ENCODE results near the gene FRMD4B. TPM values are rescaled to one million over a fixed set of nuclear protein-coding genes. Genes with fewer than 3 reads are reported as not detected.
A peak's percentile ranks its signal among the peaks of the same experiment; 100 is the strongest.
"Not testable (repeated sequence)": the region's sequence is repeated elsewhere in the genome, so short reads cannot be mapped to it uniquely, and the experiment has no call there.

Gene FRMD4B
- polyA plus RNA-seq, 4 donors: 37.4 to 45.7 (median 40.9) TPM

DNA sequence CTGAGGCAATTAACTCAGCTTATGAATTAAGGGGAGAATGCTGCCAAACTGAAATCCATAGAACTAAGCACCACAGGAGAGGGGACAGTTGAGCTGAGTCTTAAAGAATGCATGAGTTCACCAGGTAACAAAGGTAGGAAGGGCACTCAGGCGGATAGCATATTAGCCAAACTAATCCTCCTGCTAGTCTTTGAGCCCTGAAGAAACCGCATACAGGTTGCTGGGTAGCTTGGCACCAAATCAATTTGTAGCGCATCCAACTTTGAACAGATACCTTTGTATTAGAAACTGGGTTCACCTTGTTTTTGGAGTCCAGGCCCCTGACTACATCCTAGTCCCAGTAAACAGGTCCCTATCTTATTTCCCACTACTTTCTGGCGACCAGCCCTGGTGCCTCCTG, 93.7 kb downstream of the FRMD4B start:
- no peak for DNase-seq (ENCODE audit: low read depth in 4 of 4, low spot score in 2 of 4)

DNA sequence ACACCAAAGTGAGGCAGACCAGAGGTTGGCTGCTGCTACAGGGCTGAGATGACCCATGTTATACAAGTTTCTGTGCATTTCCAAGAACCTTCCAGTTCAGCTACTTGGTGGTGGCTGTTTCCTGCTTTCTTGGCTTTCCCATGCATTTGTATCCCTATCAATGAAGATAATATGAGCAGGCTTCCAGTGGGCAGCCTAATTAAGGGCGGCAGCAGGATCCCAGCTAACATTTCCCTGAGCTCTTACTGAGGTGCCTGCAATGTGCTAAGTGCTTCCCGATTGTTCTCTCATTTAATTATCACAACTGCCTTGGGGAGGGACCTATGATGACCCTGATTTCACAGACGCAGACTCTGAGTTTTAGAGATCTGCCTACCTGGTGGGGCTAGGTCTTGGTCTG, 95.5 kb downstream of the FRMD4B start:
- DNase-seq (ENCODE audit: low read depth in 4 of 4, low spot score in 2 of 4): no peak

DNA sequence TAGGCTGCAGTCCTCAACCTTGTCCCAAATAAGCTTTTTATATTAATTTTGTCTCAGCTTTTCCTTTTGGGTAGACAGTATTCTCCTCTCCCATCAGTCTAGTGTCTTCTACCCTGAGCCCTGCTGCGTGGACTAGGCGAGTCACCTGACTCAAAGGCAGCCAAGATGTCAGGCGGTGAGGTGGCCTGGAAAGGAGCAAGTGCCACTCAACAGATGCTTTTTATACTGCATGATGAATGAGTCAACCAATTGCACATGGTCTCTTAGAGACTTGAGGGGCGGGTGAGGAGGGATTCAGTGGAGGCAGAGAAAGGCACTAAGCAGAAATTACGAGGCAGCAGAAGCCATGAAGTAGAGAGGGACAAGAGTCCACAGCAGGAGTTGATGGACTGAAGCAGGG, 95.9 kb downstream of the FRMD4B start:
- no peak for DNase-seq (ENCODE audit: low read depth in 4 of 4, low spot score in 2 of 4)

DNA sequence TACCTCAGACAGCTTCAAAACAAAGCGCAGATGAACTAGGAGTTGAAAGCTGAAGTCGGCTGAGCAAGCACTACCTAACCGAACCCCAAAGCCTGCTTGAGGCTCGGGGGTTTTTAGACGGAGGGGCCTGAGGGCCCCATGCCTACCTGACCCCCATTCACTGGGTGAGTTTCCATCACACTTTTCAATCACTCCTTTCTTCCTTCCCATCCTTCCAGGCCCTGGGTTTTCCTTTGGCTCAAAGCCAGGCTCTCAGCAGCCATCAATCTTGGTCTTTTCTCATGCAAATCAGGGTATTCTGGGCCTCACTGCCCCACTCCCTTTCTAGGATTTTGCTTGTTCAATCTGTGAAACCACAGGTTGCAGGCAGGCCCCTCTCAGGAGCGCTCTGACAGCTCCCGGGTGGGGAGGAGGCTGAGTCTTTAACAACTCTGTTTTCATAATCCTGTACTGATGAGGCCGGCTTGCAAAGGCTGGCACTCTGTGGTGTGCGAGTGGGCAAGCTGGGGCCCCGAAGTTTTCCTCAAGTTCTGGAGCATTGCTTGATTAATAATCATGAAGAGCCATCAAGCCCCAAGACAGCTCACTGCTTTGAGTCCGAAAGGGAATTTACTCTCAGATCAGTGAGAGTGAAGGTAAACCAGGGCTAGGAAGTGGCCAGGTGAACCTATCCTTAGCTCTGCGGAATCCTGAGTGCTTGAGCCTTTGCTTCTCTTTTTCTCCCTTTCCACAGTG, 97.6 kb downstream of the FRMD4B start:
- DNase-seq (ENCODE audit: low read depth in 4 of 4, low spot score in 2 of 4): peak in 1 of 4 donors; percentile 10

DNA sequence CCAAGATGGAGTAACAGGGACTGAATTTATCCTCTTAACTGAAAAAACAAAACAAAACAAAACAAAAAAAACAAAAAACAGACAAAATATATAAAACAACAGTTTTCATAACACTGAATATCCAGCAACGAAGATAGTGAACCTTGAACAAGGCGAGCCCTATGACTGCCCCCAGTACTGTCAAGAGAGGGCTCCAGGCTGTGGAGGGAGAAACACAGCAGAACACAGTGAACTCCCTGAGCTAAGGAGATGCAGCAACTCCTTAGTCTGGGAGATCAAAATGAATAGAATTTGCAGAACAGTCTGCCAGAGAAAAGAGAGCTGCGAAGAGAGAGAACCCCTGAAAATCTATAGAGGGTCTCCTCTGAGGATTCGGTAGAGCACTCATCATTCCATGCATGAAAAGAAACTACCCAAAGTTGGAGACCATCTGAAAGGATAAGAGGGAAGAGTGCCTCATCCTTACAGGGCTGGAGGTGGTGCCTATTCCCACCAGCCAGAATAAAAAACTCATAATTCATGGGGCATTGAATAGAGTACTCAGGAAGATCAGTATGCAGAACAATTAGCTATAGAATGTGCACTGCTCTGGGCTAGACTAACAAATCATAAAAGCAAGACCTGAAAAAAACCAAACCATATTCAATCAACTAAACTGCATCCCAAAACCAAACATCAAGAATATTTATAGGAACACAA, 101.8 kb downstream of the FRMD4B start:
- no peak for DNase-seq (ENCODE audit: low read depth in 4 of 4, low spot score in 2 of 4)

DNA sequence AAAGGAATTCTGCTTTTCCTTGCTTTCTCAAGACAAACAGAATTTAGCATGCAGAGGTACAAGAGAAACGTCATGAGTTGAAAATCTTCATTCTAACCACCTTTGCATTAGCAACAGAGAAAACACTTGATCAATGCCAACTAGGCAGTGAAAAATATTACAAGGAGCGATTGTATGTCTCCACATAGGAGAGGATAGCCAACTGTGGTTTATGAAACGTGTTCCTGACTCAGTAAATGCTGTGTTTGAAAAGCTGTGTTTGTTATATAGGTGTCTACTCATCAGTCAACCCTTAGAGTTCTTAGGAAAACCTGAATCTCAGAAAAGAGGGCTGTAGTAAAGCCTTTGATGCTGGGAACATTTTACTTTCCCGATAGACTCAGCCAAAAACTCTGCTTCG, 102.4 kb downstream of the FRMD4B start:
- DNase-seq (ENCODE audit: low read depth in 4 of 4, low spot score in 2 of 4): no peak

DNA sequence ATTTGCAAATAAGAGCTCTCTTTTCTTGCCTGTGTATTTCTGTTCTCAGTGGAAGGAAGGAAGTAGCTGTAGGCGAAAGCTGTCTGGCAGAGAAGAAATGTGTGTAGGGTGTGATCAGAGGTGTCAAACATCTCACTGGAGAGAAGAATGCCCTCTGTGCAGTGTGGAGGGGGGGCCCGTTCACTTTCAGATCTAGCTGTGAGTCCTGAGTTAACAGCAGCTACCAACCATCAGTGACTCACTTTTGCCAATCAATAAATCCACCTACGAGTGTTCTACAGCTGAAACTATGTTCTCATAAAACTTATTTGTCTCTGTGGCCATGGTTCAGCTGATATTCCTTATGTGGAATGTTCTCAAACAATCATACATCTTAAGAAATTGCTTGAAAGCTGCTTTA, 103.7 kb downstream of the FRMD4B start:
- DNase-seq (ENCODE audit: low read depth in 4 of 4, low spot score in 2 of 4): no peak

DNA sequence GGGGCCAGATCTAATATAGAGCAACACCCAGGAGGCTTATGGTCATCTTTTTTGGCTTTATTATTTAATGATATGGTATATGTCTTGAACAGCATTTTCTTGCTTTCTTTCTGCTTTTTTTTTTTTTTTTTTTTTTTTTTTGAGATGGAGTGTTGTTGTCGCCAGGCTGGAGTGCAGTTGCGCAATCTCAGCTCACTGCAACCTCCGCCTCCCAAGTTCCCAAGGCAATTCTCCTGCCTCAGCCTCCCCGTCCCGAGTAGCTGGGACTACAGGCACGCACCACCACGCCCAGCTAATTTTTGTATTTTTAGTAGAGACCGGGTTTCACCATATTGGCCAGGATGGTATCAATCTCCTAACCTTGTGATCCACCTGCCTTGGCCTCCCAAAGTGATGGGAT, 108.5 kb downstream of the FRMD4B start:
- not testable (repeated sequence) for DNase-seq (ENCODE audit: low read depth in 4 of 4, low spot score in 2 of 4)

DNA sequence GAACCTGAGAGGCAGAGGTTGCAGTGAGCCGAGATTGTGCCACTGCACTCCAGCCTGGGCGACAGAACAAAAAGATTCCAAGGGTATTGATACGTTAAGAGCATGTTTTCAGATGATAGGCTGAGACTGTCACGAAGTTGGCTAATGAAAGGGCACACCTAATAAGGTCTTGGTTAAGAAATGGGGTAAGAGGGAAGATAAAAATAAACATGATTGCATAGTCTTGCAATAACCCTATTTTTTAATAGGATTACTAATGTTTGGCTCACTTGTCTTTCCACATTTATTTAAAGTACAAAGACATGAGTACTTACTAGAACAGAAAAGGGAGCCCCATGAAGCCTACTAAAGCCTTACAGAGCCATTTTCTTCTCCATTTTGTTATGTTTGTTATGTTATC, 109.0 kb downstream of the FRMD4B start:
- DNase-seq (ENCODE audit: low read depth in 4 of 4, low spot score in 2 of 4): no peak

DNA sequence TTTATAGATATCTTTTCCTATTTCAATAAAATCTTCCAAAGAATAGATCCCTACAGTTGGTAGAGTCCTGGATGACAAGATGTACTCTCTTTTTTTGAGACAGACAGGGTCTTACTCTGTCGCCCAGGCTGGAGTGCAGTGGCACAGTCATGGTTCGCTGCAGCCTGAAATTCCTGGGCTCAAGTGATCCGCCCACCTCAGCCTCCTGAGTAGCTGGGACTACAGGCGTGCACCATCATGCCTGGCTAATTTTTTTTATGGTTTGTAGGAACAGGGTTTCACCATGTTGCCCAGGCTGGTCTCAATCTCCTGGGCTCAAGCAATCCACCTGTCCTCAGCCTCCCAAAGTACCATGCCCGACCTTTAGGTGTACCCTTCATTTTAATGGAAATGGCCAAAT, 109.7 kb downstream of the FRMD4B start:
- DNase-seq (ENCODE audit: low read depth in 4 of 4, low spot score in 2 of 4): not testable (repeated sequence)

DNA sequence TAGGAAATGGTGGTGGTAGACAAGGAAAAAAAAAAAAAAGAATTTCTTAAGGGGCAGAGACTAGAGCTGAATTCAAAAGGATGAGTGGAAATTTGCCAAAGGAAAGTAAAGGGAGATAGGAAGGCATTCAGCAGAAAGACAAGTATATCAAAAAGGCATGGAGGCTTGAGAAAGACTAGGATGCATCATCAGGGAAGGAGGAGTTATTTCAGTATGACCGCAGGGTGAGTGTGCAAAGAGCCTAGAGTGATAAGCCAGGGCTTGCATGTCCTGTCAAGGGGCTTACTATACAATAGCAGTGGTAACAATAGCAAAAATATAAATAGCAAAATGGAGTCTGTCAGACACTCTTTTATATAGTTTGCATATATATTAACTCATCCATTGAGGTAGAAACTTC, 112.0 kb downstream of the FRMD4B start:
- DNase-seq (ENCODE audit: low read depth in 4 of 4, low spot score in 2 of 4): no peak

DNA sequence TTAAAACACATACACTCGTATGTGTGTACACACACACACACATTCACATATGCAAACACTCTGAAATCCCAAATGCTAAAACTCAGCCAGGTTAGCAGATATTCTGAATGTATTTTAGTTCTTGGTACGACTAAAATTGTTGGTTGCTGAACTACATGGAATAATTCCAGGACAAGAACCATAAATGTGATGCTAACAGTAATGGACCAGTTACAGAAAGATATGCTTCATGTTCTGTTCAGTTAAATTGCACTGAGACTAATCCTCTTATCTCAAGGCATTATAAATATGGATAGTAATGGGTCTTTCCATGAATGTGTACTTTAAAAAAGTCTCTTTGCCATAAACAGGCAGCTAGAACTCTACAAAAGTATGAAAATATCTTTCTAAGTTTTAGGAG, 113.3 kb downstream of the FRMD4B start:
- DNase-seq (ENCODE audit: low read depth in 4 of 4, low spot score in 2 of 4): no peak

DNA sequence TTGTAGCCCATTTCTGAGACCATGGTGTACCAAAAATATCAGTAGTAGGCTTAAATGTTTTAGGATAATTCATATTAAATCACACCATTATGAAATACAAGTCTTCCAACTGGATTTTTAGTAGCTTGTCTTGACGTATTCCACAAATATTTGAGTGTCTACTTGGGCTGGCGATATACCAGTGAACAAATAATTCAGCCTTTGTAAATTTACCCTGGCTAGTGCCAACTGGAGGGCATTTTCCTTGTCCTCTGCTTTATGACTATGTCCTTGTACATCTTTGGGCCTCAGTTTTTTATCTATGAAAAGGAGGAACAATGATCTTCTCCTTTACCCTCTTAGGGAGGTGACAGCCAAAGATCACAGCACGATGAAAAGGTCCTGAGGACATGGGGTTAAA, 114.8 kb downstream of the FRMD4B start:
- no peak for DNase-seq (ENCODE audit: low read depth in 4 of 4, low spot score in 2 of 4)

DNA sequence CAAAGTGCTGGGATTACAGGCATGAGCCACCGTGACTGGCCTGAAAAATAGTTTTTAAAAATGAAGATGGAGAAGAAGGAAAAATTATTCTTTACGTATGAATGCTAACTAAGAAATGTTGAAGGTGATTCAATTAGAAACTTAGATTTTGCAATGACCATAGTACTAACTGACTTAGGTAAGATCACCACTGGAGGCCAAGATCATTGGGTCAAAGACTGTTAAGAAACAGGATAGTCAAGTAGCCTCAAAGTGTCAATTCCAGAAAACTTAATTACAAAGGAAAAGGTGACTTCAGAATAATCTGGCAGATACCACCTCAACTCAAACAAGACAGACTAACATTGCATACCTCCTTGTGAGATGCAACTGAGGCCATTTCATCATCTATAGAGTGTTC, 119.3 kb downstream of the FRMD4B start:
- no peak for DNase-seq (ENCODE audit: low read depth in 4 of 4, low spot score in 2 of 4)

DNA sequence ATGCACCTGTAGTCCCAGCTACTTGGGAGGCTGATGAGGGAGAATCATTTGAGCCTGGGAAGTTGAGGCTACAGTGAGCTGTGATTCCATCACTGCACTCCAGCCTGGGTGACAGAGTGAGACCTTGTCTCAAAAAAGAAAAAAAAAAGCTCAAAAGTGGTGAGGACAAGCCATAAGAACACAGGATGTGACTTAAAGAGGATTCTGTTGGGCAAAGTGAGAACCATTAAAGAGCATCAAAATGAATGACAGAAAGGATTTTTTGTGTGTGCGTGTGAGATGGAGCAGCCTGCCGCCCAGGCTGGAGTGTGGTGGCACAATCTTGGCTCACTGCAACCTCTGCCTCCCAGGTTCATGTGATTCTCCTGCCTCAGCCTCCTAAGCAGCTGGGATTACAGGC, 119.8 kb downstream of the FRMD4B start:
- DNase-seq (ENCODE audit: low read depth in 4 of 4, low spot score in 2 of 4): not testable (repeated sequence)

DNA sequence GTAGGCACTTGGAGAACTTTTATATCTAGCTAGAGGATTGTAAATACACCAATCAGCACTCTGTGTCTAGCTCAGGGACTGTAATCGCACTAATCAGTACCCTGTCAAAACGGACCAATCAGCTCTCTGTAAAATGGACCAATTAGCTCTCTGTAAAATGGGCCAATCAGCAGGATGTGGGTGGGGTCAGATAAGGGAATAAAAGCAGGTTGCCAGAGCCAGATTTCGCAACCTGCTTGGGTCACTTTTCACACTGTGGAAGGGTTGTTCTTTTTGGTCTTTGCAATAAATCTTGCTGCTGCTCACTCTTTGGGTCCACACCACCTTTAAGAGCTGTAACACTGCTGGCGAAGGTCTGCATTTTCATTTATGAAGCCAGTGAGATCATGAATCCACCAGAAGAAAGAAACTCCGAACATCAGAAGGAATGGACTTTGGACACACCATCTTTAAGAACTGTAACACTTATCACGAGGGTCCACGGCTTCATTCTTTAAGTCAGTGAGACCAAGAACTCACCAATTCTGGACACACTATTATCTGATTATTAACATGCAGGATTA, 125.0 kb downstream of the FRMD4B start:
- not testable (repeated sequence) for DNase-seq (ENCODE audit: low read depth in 4 of 4, low spot score in 2 of 4)

DNA sequence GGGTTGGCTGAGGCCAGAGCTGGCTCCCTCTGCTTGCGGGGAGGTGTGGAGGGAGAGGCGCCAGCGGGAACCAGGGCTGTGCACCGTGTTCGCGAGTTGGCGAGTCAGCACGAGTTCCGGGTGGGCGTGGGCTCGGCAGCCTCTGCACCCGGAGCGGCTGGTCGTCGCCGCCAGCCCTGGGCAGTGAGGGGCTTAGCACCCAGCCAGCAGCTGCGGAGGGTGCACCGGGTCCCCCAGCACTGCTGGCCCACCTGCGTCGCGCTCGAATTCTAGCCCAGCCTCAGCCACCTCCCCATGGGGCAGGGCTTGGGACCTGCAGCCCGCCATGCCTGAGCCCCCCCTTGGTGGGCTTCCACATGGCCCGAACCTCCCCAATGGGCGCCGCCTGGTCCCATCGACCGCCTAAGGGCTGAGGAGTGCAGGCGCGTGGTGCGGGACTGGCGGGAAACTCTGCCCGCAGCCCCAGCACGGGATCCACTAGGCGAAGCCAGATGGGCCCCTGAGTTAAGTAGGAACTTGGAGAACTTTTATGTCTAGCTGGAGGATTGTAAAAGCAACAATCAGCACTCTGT, 125.6 kb downstream of the FRMD4B start:
- no peak for DNase-seq (ENCODE audit: low read depth in 4 of 4, low spot score in 2 of 4)

DNA sequence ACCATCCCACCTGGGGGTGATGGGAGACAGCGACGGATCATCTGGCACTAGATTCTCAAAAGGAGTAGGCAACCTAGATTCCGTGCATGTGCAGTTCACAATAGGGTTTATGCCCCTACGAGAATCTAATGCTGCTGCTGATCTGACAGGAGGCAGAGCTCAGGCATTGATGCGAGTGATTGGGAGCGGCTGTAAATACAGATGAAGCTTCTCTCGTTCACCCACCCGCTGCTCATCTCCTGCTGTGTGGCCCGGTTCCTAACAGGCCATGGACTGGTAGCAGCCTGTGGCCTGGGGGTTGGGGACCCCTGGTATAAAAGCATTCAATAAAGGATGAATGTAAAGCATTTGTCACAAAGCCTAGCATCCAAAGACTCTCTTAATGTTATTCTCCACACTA, 126.8 kb downstream of the FRMD4B start:
- DNase-seq (ENCODE audit: low read depth in 4 of 4, low spot score in 2 of 4): no peak

DNA sequence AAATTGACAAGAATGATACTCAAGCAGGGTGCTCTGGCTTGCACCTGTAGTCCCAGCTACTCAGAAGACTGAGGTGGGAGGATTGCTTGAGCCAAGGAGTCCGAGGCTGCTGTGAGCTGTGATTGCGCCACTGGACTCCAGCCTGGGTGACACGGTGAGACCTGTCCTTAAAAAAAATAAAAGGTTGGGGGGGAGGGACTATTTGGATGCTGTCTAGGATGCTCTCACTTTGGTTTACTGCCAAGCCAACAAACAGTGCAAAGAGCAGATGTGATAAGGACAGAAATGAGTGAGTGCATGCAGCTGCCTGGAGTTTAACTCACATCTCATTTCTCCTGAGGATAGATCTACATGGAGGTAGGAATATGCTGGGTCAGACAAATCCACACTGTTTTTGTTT, 130.0 kb downstream of the FRMD4B start:
- DNase-seq (ENCODE audit: low read depth in 4 of 4, low spot score in 2 of 4): no peak

DNA sequence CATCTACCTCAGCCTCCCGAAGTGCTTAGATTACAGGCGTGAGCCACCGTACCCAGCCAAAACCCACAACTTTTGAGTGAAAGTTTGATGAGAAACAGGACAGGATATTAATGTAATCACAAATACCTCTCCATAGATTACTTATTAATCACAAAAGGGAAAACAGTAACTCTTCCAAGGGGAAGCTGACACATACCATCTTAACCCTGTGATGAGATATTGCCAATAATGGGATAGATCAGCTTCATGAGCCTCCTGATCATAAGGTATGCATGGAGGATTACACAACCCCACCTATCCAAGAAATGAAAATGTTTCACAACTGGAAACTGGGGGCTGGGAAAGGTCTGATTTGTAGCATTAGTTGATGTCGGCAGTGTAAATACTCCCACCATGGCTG, 131.5 kb downstream of the FRMD4B start:
- DNase-seq (ENCODE audit: low read depth in 4 of 4, low spot score in 2 of 4): no peak

DNA sequence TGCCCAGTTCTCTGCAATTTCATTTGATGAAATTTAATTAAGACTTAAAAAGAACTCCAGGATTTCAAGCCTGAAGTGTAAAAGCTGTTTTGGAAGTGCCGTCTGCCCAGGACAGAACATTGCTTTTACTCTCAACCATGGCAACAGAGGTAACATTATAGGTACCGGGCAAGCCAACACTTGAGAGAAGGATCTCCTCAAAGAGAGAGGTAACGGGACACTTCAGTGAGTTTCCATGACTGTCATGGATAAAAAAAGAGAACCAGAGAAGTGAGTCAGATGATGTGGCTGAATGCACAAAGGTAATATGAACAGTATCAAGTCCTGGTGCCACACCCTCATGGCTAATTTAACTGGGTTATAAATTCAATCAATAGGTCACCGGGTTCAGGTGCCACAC, 133.3 kb downstream of the FRMD4B start:
- no peak for DNase-seq (ENCODE audit: low read depth in 4 of 4, low spot score in 2 of 4)

DNA sequence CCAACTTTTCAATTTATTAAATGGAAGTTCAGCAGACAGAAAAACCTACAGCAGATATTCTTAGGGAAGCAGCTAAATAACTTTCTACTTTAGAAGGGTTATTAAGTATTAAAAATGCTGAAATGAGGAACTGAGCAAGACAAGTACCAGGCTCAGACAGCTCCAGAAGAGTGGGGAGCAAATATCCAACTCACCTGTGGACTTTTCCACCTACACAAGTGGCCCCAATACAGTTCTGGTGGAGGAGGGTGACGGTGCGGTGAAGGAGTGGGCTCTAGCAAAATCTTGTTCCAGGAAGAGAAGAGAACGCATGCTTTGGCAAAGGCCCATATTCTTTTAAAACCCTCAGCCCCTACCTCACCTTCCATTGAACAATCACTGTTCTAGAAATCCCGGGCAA, 133.7 kb downstream of the FRMD4B start:
- no peak for DNase-seq (ENCODE audit: low read depth in 4 of 4, low spot score in 2 of 4)
